K562 (cell line): ENCODE results near the gene NABP2. TPM values are rescaled to one million over a fixed set of nuclear protein-coding genes. Genes with fewer than 3 reads are reported as not detected.
A peak's percentile ranks its signal among the peaks of the same experiment; 100 is the strongest.

ENCODE experiments used
- ASH1L ChIP-seq: fragments of 450-650 bp; IDR thresholded peaks from 2 replicates; pipeline ENCODE4 v1.6.1; 2018; ENCODE audit warnings: borderline replicate concordance, mild to moderate bottlenecking, low read depth; ENCODE audit not compliant: partially characterized antibody
- ATF7 ChIP-seq: fragments of 450-650 bp; IDR thresholded peaks from 2 replicates; pipeline ENCODE4 v1.7.1; 2014; ENCODE audit warnings: mild to moderate bottlenecking, moderate library complexity
- BHLHE40 ChIP-seq: IDR thresholded peaks from 2 replicates; pipeline ENCODE4 v1.6.1; 2011; ENCODE audit warnings: low read length, improper control_type of control experiment
- DLX4 ChIP-seq: fragments of 250-450 bp; sonication (Bioruptor Pico); IDR thresholded peaks from 2 replicates; pipeline ENCODE4 v1.6.1; 2021; ENCODE audit warnings: mild to moderate bottlenecking
- ELF4 ChIP-seq: fragments of 450-650 bp; formaldehyde crosslinking; IDR thresholded peaks from 2 replicates; pipeline ENCODE4 v1.4.0; 2022; ENCODE audit warnings: missing genetic modification characterization
- MAFK ChIP-seq: IDR thresholded peaks from 2 replicates; pipeline ENCODE4 v1.6.1; 2011; ENCODE audit warnings: low read length, improper control_type of control experiment
- MEF2D ChIP-seq: conservative IDR thresholded peaks from 2 replicates; pipeline ENCODE4 v1.6.1; 2016; ENCODE audit warnings: low read depth, missing genetic modification characterization, missing compliant biosample characterization
- NFIC ChIP-seq: fragments of 450-650 bp; IDR thresholded peaks from 2 replicates; pipeline ENCODE4 v1.6.1; 2017; ENCODE audit warnings: mild to moderate bottlenecking, inconsistent platforms
- PKNOX1 ChIP-seq: fragments of 450-650 bp; IDR thresholded peaks from 2 replicates; pipeline ENCODE4 v1.6.1; 2016
- POLR3G ChIP-seq: IDR thresholded peaks from 2 replicates; pipeline ENCODE4 v1.6.1; 2011; ENCODE audit not compliant: insufficient read length, insufficient replicate concordance; ENCODE audit errors: extremely low read depth
- PRDM10 ChIP-seq: fragments of 450-650 bp; IDR thresholded peaks from 2 replicates; pipeline ENCODE4 v1.6.1; 2018; ENCODE audit not compliant: partially characterized antibody
- SMAD4 ChIP-seq: fragments of 250-450 bp; sonication (Bioruptor Pico); conservative IDR thresholded peaks from 2 replicates; pipeline ENCODE4 v1.8.0; 2021; ENCODE audit warnings: inconsistent platforms, mild to moderate bottlenecking, moderate library complexity
- SMARCE1 ChIP-seq: fragments of 450-650 bp; IDR thresholded peaks from 2 replicates; pipeline ENCODE4 v1.7.1; 2016; ENCODE audit warnings: mild to moderate bottlenecking
- TCF7L2 ChIP-seq: fragments of 150-350 bp; IDR thresholded peaks from 2 replicates; pipeline ENCODE4 v1.6.1; 2016; ENCODE audit warnings: low read depth, mild to moderate bottlenecking, low read length, moderate library complexity
- TOE1 ChIP-seq, 2 experiments: fragments of 450-650 bp in 1 of 2; sonication (generic) in 1 of 2; formaldehyde crosslinking in 1 of 2; IDR thresholded peaks; 2 replicates each; pipeline versions ENCODE4 v1.7.1 to v1.8.0; 2016 to 2022; ENCODE audit warnings: borderline replicate concordance in 2 of 2, mild to moderate bottlenecking in 2 of 2, antibody characterized with exemption in 1 of 2, inconsistent platforms in 1 of 2, low read depth in 1 of 2, missing genetic modification reagents in 1 of 2, moderate library complexity in 1 of 2
- ZBTB7A ChIP-seq: IDR thresholded peaks from 2 replicates; pipeline ENCODE4 v1.6.1; 2011; ENCODE audit warnings: low read depth, mild to moderate bottlenecking, low read length, moderate library complexity, borderline replicate concordance; ENCODE audit not compliant: control insufficient read depth
- ZNF217 ChIP-seq: sonication (generic); formaldehyde crosslinking; IDR thresholded peaks from 2 replicates; pipeline ENCODE4 v1.8.0; 2022; ENCODE audit warnings: mild to moderate bottlenecking, missing genetic modification reagents
- ZNF280B ChIP-seq: fragments of 250-450 bp; sonication (Bioruptor Pico); IDR thresholded peaks from 2 replicates; pipeline ENCODE4 v1.5.1; 2021; ENCODE audit warnings: mild to moderate bottlenecking
- ZNF445 ChIP-seq: fragments of 250-450 bp; sonication (Bioruptor Pico); IDR thresholded peaks from 2 replicates; pipeline ENCODE4 v1.4.0; 2020; ENCODE audit warnings: low read depth, mild to moderate bottlenecking, moderate library complexity
- ZNF511 ChIP-seq: sonication (generic); formaldehyde crosslinking; IDR thresholded peaks from 2 replicates; pipeline ENCODE4 v1.8.0; 2022; ENCODE audit warnings: mild to moderate bottlenecking, missing genetic modification reagents
- ZNF589 ChIP-seq: fragments of 200-800 bp; sonication (Bioruptor generic); IDR thresholded peaks from 2 replicates; pipeline ENCODE4 v1.6.1; 2016; ENCODE audit warnings: low read depth, missing genetic modification characterization, missing compliant biosample characterization
- ZNF717 ChIP-seq: fragments of 250-450 bp; sonication (Bioruptor Pico); IDR thresholded peaks from 2 replicates; pipeline ENCODE4 v1.5.0; 2021
- polyA plus RNA-seq, 8 experiments: library from polyadenylated mRNA; depleted of rRNA in 4 of 8; stranded (reverse) in 5 of 8; unstranded in 3 of 8; fragments of >200 nt; fragmentation: Nextera tagmentation in 2 of 8; fragmentation: Illumina TruSeq in 1 of 8; extraction: Ambion mirVana in 2 of 8; extraction: Trizol in 1 of 8; gene quantifications; 2 replicates each; pipeline versions ENCODE4 v1.2.1 to v1.2.3, GENCODE V29; 2011 to 2014; ENCODE audit warnings: inconsistent platforms in 1 of 8, missing spikeins in 1 of 8
- total RNA-seq, 7 experiments: library from RNA; depleted of rRNA in 6 of 7; stranded (reverse); fragments of >200 nt in 6 of 7; fragmentation: Illumina TruSeq in 2 of 7; extraction: Trizol in 2 of 7; gene quantifications; 2 replicates each; pipeline versions ENCODE4 v1.2.1 to v1.2.3, GENCODE V29; 2011 to 2021; ENCODE audit warnings: low replicate concordance in 1 of 7

The NABP2 gene
- total and polyA plus RNA-seq, 9 of the 15 experiments (the other 6 are each of a cell fraction or from before 2014, with no cell fraction given), result 11.3 to 60.6 (median 43.5) TPM

- peak; percentile 99 for TF ChIP-seq PRDM10
- TF ChIP-seq TOE1 (IDR thresholded peaks at IDR 0.05; ENCODE audit: borderline replicate concordance), result peak; percentile 73
- TF ChIP-seq TOE1 (CRISPR knock-in tag; IDR thresholded peaks at IDR 0.05; ENCODE audit: borderline replicate concordance, low read depth), result no peak
- no peak for TF ChIP-seq MAFK
- no peak for TF ChIP-seq NFIC
- TF ChIP-seq POLR3G, result no peak
- peak; percentile 80 for TF ChIP-seq PKNOX1
- TF ChIP-seq ZNF217 (CRISPR knock-in tag), result no peak
- TF ChIP-seq ZNF511, result 0 out of 2 replicates have a peak, but pooled peaks have one; percentile 17
- no peak for TF ChIP-seq SMAD4 (CRISPR knock-in tag)
- no peak for TF ChIP-seq MEF2D (tag)
- TF ChIP-seq ATF7, result peak; percentile 92
- TF ChIP-seq ZNF445 (CRISPR knock-in tag), result no peak
- peak; percentile 21; the same call in 1 of the 2 replicates for TF ChIP-seq TCF7L2
- no peak for TF ChIP-seq SMARCE1
- TF ChIP-seq DLX4 (CRISPR knock-in tag), result no peak
- TF ChIP-seq ELF4 (CRISPR knock-in tag), result no peak
- TF ChIP-seq ZNF589 (CRISPR knock-in tag), result no peak
- no peak for TF ChIP-seq ASH1L
- no peak for TF ChIP-seq ZNF280B (CRISPR knock-in tag)
- 0 out of 2 replicates have a peak, but pooled peaks have one; percentile 10 for TF ChIP-seq BHLHE40
- peak; percentile 50; the same call in 1 of the 2 replicates for TF ChIP-seq ZBTB7A
- TF ChIP-seq ZNF717 (CRISPR knock-in tag), result no peak
Measured at GRCh38 chr12:56221232-56221756, 2.8 kb upstream of the NABP2 start (continued).
